Endothelial cell (in vitro differentiated cells): ENCODE data around the gene DGCR2. TPM values are rescaled to one million over a fixed set of nuclear protein-coding genes. Genes with fewer than 3 reads are reported as not detected.

Source experiments
- DNase-seq: peaks from one replicate; pipeline ENCODE4 v3.0.0; 2021; ENCODE audit warnings: low spot score
- H3K27ac Mint-ChIP-seq: one replicate; pipeline ENCODE4 v1.8.0; 2021; ENCODE audit warnings: mixed read lengths, inconsistent platforms; ENCODE audit not compliant: unreplicated experiment
- H3K27me3 Mint-ChIP-seq: one replicate; pipeline ENCODE4 v1.8.0; 2021; ENCODE audit warnings: mild to moderate bottlenecking, moderate library complexity, mixed read lengths, inconsistent platforms; ENCODE audit not compliant: unreplicated experiment
- H3K36me3 Mint-ChIP-seq: one replicate; pipeline ENCODE4 v1.8.0; 2021; ENCODE audit warnings: mild to moderate bottlenecking, low read depth, mixed read lengths, inconsistent platforms; ENCODE audit not compliant: unreplicated experiment
- H3K4me1 Mint-ChIP-seq: one replicate; pipeline ENCODE4 v1.8.0; 2021; ENCODE audit warnings: mild to moderate bottlenecking, mixed read lengths, inconsistent platforms; ENCODE audit not compliant: unreplicated experiment
- H3K4me3 Mint-ChIP-seq: one replicate; pipeline ENCODE4 v1.8.0; 2021; ENCODE audit warnings: mild to moderate bottlenecking, mixed read lengths, inconsistent platforms; ENCODE audit not compliant: unreplicated experiment
- H3K9me3 Mint-ChIP-seq: one replicate; pipeline ENCODE4 v1.8.0; 2021; ENCODE audit warnings: mixed read lengths, inconsistent platforms; ENCODE audit not compliant: unreplicated experiment
- CTCF ChIP-seq: fragments of 200-600 bp; sonication (generic); IDR thresholded peaks from one replicate; pipeline ENCODE4 v1.5.0; 2021; ENCODE audit warnings: antibody characterized with exemption; ENCODE audit not compliant: unreplicated experiment
- long read RNA-seq: library from polyadenylated mRNA; unstranded; transcript quantifications from one replicate; pipeline ENCODE4 v2.0.0, GENCODE V29; 2020; ENCODE audit not compliant: unreplicated experiment
- total RNA-seq: library from RNA; stranded (reverse); fragmentation: NEBNext Ultra II Directional; extraction: Animal tissue kit (Norgen Biotek cat#: 25700); gene quantifications from one replicate; pipeline ENCODE4 v1.2.1, GENCODE V29; 2021; ENCODE audit not compliant: unreplicated experiment

Gene DGCR2, protein sequence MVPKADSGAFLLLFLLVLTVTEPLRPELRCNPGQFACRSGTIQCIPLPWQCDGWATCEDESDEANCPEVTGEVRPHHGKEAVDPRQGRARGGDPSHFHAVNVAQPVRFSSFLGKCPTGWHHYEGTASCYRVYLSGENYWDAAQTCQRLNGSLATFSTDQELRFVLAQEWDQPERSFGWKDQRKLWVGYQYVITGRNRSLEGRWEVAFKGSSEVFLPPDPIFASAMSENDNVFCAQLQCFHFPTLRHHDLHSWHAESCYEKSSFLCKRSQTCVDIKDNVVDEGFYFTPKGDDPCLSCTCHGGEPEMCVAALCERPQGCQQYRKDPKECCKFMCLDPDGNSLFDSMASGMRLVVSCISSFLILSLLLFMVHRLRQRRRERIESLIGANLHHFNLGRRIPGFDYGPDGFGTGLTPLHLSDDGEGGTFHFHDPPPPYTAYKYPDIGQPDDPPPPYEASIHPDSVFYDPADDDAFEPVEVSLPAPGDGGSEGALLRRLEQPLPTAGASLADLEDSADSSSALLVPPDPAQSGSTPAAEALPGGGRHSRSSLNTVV
- total RNA-seq: 46.7 TPM
- long read RNA-seq, full-length matches to known transcripts: 8 of 18 reads
- long read RNA-seq, partial matches to known transcripts: 3 of 18 reads
- long read RNA-seq, other reads (novel, unspliced or antisense): 7 of 18 reads

GRCh38 chr22:19122143-19122751, at the start of gene DGCR2:
TSS of gene DGCR2 (minus strand) at chr22:19122412. CDS start at chr22:19122206, 206 bp downstream.
- Mint-ChIP-seq H3K27me3 (peaks cover 8% of the 10 kb centered on the region), H3K36me3 (no peaks in the 10 kb centered on the region), H3K4me3 (peak within 1 kb of the TSS; percentile 91), H3K9me3 (no peaks in the 10 kb centered on the region), H3K4me1 (peaks cover 19% of the 10 kb centered on the region), H3K27ac (peak within 1 kb of the TSS; percentile 85)
- peak; percentile 97 for DNase-seq
- no peak for TF ChIP-seq CTCF

DNA sequence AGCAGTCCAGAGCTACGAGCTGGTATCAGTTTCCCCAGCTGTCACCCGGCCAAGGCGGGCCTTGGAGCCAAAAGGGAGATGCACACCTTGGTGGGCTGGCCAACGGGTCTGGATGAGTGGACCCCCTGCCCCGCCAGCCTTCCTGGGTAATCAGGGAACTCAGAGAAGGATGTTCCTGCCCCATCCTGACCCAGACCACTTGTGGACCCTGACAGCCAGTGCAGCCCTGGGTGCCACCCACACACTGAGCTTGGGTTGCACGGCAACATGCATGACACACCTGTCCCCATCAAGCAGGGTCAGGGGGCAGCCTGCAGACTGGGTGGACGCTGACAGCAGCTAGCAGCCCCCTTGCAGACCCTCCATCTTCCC, 47.7 kb upstream of the DGCR2 start:
- DNase-seq: no peak
- Mint-ChIP-seq H3K9me3 (no peaks in the 10 kb centered on the region), H3K4me3 (no peak overlapping the region), H3K27me3 (peaks cover 28% of the 10 kb centered on the region), H3K27ac (no peak overlapping the region), H3K36me3 (peaks cover 7% of the 10 kb centered on the region), H3K4me1 (peaks cover 17% of the 10 kb centered on the region)
- TF ChIP-seq CTCF: no peak

DNA sequence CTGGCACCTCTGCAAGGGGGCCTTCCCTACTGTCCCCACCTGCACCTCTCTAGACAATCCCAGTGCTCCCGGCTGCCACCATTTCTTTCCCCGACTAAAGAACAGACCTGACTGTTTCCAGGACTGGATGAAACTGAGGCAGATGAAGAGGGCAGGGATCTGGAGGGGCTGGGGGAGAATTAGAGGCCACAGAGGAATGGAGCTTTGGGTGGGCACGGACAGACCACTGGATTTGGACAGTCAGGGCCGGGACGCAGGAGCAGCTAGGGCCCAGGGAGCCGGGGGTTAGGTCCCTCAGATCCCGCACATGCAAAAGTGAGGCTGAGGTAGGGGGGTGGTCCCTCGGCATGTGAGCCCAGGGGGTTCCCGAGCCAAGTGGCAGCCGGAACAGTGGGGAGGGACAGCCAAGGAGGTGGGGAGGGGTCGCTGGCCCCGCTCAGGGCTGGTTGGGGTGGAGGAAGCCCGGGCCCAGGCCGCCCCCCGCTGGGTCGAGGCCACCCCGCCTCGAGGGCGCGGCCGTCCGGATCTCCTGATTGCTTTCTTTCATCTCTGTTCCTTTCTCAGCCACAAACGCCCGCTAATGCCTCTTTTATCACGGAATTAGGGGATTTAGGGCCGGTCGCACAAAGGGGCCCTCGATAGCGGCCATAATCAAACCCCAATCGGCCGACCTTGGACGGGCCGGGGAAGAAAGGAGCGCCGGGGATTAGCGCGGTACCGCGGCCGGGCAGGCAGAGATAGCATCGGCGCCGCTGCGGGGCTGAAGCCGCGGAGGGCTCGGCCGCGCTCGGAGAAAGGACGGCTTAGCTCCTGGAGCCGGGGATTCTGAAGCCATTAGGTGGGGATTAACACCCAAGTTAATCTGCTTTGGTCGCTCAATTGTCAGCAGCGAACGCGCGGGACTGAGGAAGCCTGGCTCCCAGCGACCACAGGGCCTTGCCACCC, 47.1 kb upstream of the DGCR2 start:
- peaks cover 28% of the 10 kb centered on the region for H3K27me3 Mint-ChIP-seq
- H3K9me3 Mint-ChIP-seq: no peaks in the 10 kb centered on the region
- DNase-seq: no peak
- TF ChIP-seq CTCF: no peak
- no peak overlapping the region for H3K4me3 Mint-ChIP-seq
- peaks cover 17% of the 10 kb centered on the region for H3K4me1 Mint-ChIP-seq
- no peak overlapping the region for H3K27ac Mint-ChIP-seq
- H3K36me3 Mint-ChIP-seq: peaks cover 7% of the 10 kb centered on the region

GRCh38 chr22:19168088-19168890, 46.1 kb upstream of the DGCR2 start:
- Mint-ChIP-seq H3K4me3 (no peak overlapping the region), H3K27me3 (peaks cover 30% of the 10 kb centered on the region), H3K4me1 (peaks cover 17% of the 10 kb centered on the region), H3K27ac (no peak overlapping the region), H3K36me3 (peaks cover 7% of the 10 kb centered on the region), H3K9me3 (no peaks in the 10 kb centered on the region)
- no peak for TF ChIP-seq CTCF
- DNase-seq: no peak
